DOHH2 (cell line): Measurements from ENCODE around the gene FADS6.

Experiments used
- H3F3A ChIP-seq: fragments of 200-600 bp; sonication (generic), shearing (Covaris generic); 2 replicates; pipeline ENCODE4 v1.6.0; 2016; ENCODE audit warnings: antibody characterized with exemption, mild to moderate bottlenecking; ENCODE audit not compliant: control insufficient read depth, insufficient read depth
- H3K27ac ChIP-seq: fragments of 200-600 bp; sonication (generic); 2 replicates; pipeline ENCODE4 v1.5.1; 2014; ENCODE audit warnings: low read depth, mild to moderate bottlenecking, low read length, moderate library complexity
- H3K27me3 ChIP-seq: fragments of 200-600 bp; sonication (generic); 2 replicates; pipeline ENCODE4 v1.6.1; 2014; ENCODE audit warnings: mild to moderate bottlenecking, low read length, mixed read lengths; ENCODE audit not compliant: control insufficient read depth
- H3K36me3 ChIP-seq: fragments of 200-600 bp; sonication (generic); 2 replicates; pipeline ENCODE4 v1.6.1; 2014; ENCODE audit warnings: mild to moderate bottlenecking, low read length, moderate library complexity, mixed read lengths; ENCODE audit not compliant: control insufficient read depth
- H3K4me1 ChIP-seq: fragments of 200-600 bp; sonication (generic); 2 replicates; pipeline ENCODE4 v1.6.1; 2014; ENCODE audit warnings: mild to moderate bottlenecking, low read length, mixed read lengths; ENCODE audit not compliant: control insufficient read depth
- H3K4me2 ChIP-seq: fragments of 200-600 bp; sonication (generic); 2 replicates; pipeline ENCODE4 v1.6.0; 2014; ENCODE audit warnings: mild to moderate bottlenecking, low read length, moderate library complexity
- H3K4me3 ChIP-seq: fragments of 200-600 bp; sonication (generic); 2 replicates; pipeline ENCODE4 v1.5.1; 2014; ENCODE audit warnings: mild to moderate bottlenecking, low read length, mixed read lengths
- H3K79me2 ChIP-seq: fragments of 200-600 bp; sonication (generic); 2 replicates; pipeline ENCODE4 v1.6.1; 2014; ENCODE audit warnings: mild to moderate bottlenecking, low read length, mixed read lengths; ENCODE audit not compliant: control insufficient read depth
- H3K9me2 ChIP-seq: fragments of 200-600 bp; sonication (generic); replicated peaks from 2 replicates; pipeline ENCODE4 v1.6.1; 2014; ENCODE audit warnings: mild to moderate bottlenecking, low read length, mixed read lengths; ENCODE audit not compliant: control insufficient read depth
- H3K9me3 ChIP-seq: fragments of 200-600 bp; sonication (generic); 2 replicates; pipeline ENCODE4 v1.6.1; 2014; ENCODE audit warnings: antibody characterized with exemption, low read length, mixed read lengths; ENCODE audit not compliant: control insufficient read depth, insufficient read depth
- H4K20me1 ChIP-seq: fragments of 200-600 bp; sonication (generic); 2 replicates; pipeline ENCODE4 v1.6.0; 2014; ENCODE audit warnings: low read depth, mild to moderate bottlenecking, antibody characterized with exemption, low read length, moderate library complexity; ENCODE audit not compliant: control insufficient read depth, insufficient read depth
- EZH2phosphoT487 ChIP-seq: fragments of 200-600 bp; sonication (generic); IDR thresholded peaks from 2 replicates; pipeline ENCODE4 v1.6.1; 2017; ENCODE audit warnings: borderline replicate concordance, mild to moderate bottlenecking, antibody characterized with exemption, low read length, moderate library complexity, mixed read lengths
- TF ChIP-seq, protein P1 (sequence below): fragments of 200-600 bp; sonication (generic); IDR thresholded peaks from one replicate; pipeline ENCODE4 v1.5.1; 2014; ENCODE audit warnings: antibody characterized with exemption, mild to moderate bottlenecking, low read depth, low read length; ENCODE audit not compliant: poor library complexity, severe bottlenecking

Gene FADS6

DNA sequence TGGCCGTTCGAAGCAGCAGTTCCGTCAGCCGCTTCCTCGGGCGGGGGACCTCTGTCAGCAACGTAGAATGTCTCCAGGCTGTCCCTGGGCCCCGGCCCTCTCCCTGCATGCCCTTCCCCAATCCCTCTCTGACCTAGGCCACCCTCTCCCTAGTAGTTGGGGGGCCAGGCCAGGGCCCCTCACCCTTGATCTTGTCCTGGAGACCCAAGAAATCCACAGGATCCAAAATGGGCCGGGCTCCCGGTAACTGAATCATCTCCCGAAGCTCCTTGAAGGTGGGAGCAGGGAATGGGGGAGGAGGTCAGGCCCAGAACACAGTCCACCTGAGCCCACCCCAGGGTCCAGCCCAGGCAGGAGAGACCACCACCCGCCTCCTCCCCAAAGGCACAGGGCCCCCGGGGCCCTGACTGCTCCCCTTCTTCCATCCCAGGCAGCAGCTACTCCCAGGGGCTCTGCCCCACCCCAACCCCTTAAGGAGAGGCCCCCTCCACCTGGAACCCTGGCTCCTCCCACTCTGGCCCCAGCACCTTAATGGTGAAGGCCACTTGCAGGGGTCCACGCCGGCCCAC lies 29.1 kb downstream of the FADS6 start:
- Histone ChIP-seq H3K27ac (no peak overlapping the region), H4K20me1 (no peaks in the 10 kb centered on the region), H3K4me1 (peaks cover 8% of the 10 kb centered on the region), H3K4me2 (no peak overlapping the region), H3K27me3 (peaks cover 21% of the 10 kb centered on the region), H3K9me3 (no peaks in the 10 kb centered on the region), H3K79me2 (no peaks in the 10 kb centered on the region), H3K9me2 (no peaks in the 10 kb centered on the region), H3F3A (0 out of 2 replicates have a peak, but pooled peaks cover 2% of the 10 kb centered on the region), H3K36me3 (no peaks in the 10 kb centered on the region), H3K4me3 (no peak overlapping the region)
- no peak for TF ChIP-seq EZH2phosphoT487
- TF ChIP-seq, protein P1, sequence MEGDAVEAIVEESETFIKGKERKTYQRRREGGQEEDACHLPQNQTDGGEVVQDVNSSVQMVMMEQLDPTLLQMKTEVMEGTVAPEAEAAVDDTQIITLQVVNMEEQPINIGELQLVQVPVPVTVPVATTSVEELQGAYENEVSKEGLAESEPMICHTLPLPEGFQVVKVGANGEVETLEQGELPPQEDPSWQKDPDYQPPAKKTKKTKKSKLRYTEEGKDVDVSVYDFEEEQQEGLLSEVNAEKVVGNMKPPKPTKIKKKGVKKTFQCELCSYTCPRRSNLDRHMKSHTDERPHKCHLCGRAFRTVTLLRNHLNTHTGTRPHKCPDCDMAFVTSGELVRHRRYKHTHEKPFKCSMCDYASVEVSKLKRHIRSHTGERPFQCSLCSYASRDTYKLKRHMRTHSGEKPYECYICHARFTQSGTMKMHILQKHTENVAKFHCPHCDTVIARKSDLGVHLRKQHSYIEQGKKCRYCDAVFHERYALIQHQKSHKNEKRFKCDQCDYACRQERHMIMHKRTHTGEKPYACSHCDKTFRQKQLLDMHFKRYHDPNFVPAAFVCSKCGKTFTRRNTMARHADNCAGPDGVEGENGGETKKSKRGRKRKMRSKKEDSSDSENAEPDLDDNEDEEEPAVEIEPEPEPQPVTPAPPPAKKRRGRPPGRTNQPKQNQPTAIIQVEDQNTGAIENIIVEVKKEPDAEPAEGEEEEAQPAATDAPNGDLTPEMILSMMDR: no peak

DNA sequence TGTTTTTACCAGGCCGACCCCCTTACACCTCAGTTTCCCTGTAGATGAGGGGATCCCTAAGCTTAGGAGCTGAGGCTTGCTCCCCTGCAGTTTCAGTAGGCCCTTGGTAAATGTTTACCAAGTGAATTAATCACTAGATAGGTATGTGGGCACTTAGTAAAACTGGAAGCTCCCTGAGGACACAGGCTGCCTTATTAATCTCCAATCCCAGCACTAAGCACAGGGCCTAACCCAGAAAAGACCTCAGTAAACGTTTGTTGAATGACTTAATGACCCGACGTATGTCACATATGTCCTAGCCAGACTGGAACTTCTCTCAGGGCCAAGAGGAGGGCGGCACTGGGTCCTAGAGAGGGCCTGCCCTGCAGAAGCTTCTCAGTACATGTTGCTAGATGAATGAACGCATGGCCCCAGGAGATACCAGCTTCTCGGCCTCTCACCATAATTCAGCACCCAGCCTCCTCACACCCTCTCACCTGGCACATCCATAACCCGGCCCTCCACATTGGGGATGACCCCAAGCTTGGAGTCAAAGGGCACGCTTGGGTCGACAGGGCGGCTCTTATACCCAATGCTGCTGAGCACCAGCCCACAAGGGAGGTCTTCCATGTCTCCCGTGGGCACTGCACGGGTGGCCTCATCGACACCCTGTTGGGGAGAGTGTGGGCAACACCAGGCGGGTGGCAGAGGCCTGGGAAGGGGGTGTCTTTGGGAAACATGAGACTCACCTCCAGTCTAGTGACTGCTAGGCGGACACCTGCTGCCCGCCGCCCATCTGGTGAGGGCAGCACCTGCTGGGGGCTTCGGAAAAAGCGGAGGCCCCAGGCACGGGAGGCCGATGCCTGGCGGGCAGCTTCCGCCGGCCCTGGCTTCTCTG lies 29.8 kb downstream of the FADS6 start:
- H3K9me3 ChIP-seq: no peaks in the 10 kb centered on the region
- H3K27ac ChIP-seq: no peak overlapping the region
- H3K4me2 ChIP-seq: no peak overlapping the region
- H3K79me2 ChIP-seq: no peaks in the 10 kb centered on the region
- H3K4me3 ChIP-seq: no peak overlapping the region
- 0 out of 2 replicates have a peak, but pooled peaks cover 2% of the 10 kb centered on the region for H3F3A ChIP-seq
- H4K20me1 ChIP-seq: no peaks in the 10 kb centered on the region
- H3K36me3 ChIP-seq: no peaks in the 10 kb centered on the region
- H3K4me1 ChIP-seq: peaks cover 8% of the 10 kb centered on the region
- TF ChIP-seq EZH2phosphoT487: no peak
- TF ChIP-seq, protein P1: no peak
- H3K9me2 ChIP-seq: no peaks in the 10 kb centered on the region
- H3K27me3 ChIP-seq: peaks cover 28% of the 10 kb centered on the region

GRCh38 chr17:74862919-74863318 lies 30.5 kb downstream of the FADS6 start:
- no peak overlapping the region for H3K27ac ChIP-seq
- H4K20me1 ChIP-seq: no peaks in the 10 kb centered on the region
- peaks cover 30% of the 10 kb centered on the region for H3K27me3 ChIP-seq
- no peak overlapping the region for H3K4me3 ChIP-seq
- TF ChIP-seq, protein P1: no peak
- TF ChIP-seq EZH2phosphoT487: no peak
- H3K9me2 ChIP-seq: no peaks in the 10 kb centered on the region
- H3F3A ChIP-seq: 0 out of 2 replicates have a peak, but pooled peaks cover 2% of the 10 kb centered on the region
- no peaks in the 10 kb centered on the region for H3K9me3 ChIP-seq
- peaks cover 8% of the 10 kb centered on the region for H3K4me1 ChIP-seq
- no peaks in the 10 kb centered on the region for H3K79me2 ChIP-seq
- no peak overlapping the region for H3K4me2 ChIP-seq
- H3K36me3 ChIP-seq: no peaks in the 10 kb centered on the region
